Measurements from ENCODE around the gene CTSZ.
"Not testable (repeated sequence)": the region's sequence is repeated elsewhere in the genome, so short reads cannot be mapped to it uniquely, and the experiment has no call there.

DNA sequence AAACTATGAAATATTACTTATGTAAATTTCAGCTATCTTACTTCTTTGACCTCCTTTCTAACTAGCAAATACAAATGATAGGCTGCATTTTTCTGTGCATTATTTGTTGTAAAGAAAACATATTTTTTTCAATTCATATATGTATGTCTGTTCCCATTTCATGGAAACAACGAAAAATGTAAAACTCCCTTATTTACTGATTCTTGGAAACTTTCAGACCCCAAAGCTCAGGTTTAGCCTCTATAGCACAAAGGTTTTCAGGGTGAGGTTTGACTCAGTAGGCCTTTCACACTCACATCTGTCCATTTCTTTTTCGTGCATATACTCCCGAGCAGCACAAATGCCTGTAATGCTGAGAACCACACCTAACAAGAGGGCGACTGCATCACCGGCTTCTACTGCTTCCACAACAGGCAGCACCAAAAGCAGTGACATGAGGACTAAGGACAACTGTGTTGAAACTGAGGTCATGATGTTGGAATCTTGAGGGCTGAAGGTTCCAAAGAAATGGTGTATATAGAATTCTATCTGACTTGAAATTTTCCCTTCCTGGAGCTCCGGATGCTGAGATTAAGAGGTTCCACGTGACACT, 59.2 kb downstream of the CTSZ start:
- TF ChIP-seq POLR2A (IDR thresholded peaks at IDR 0.05; ENCODE audit: low read depth, low read length); BHLHE40 (IDR thresholded peaks at IDR 0.05; ENCODE audit: low read depth, low read length); RAD21 (IDR thresholded peaks at IDR 0.05; ENCODE audit: low read length); MAFK (IDR thresholded peaks at IDR 0.05; ENCODE audit: low read depth, low read length); RCOR1 (IDR thresholded peaks at IDR 0.05; ENCODE audit: insufficient replicate concordance, low read length); RFX5 (IDR thresholded peaks at IDR 0.05; ENCODE audit: low read depth, low read length); FOS (IDR thresholded peaks at IDR 0.05; ENCODE audit: low read depth, low read length): not testable (repeated sequence)
- TF ChIP-seq, protein P1, sequence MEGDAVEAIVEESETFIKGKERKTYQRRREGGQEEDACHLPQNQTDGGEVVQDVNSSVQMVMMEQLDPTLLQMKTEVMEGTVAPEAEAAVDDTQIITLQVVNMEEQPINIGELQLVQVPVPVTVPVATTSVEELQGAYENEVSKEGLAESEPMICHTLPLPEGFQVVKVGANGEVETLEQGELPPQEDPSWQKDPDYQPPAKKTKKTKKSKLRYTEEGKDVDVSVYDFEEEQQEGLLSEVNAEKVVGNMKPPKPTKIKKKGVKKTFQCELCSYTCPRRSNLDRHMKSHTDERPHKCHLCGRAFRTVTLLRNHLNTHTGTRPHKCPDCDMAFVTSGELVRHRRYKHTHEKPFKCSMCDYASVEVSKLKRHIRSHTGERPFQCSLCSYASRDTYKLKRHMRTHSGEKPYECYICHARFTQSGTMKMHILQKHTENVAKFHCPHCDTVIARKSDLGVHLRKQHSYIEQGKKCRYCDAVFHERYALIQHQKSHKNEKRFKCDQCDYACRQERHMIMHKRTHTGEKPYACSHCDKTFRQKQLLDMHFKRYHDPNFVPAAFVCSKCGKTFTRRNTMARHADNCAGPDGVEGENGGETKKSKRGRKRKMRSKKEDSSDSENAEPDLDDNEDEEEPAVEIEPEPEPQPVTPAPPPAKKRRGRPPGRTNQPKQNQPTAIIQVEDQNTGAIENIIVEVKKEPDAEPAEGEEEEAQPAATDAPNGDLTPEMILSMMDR (conservative IDR thresholded peaks at IDR 0.05; ENCODE audit: low read depth, low read length), result not testable (repeated sequence)

Measured in IMR-90 (cell line).